Measurements from ENCODE around the gene MLKL.

Gene MLKL

GRCh38 chr16:74734361-74735161, 33.9 kb upstream of the MLKL start:
- no peaks in the 10 kb centered on the region for H4K20me1 ChIP-seq (ENCODE audit: insufficient read depth, low read length)
- H3K27me3 ChIP-seq (ENCODE audit: insufficient read depth, low read length): 0 out of 2 replicates have a peak, but pooled peaks cover 8% of the 10 kb centered on the region
- H3K9me2 ChIP-seq (ENCODE audit: low read depth, low read length): no peaks in the 10 kb centered on the region
- no peaks in the 10 kb centered on the region for H3K9me3 ChIP-seq (ENCODE audit: low read length)
- no peak overlapping the region for H3K4me3 ChIP-seq (ENCODE audit: low read depth, low read length, poor library complexity, severe bottlenecking)
- H3F3A ChIP-seq (ENCODE audit: insufficient read depth, low read length): no peaks in the 10 kb centered on the region
- H3K9ac ChIP-seq (ENCODE audit: low read length): no peak overlapping the region
- H3K4me2 ChIP-seq (ENCODE audit: low read length): no peak overlapping the region
- no peaks in the 10 kb centered on the region for H3K79me2 ChIP-seq (ENCODE audit: insufficient read depth, low read length)
- no peaks in the 10 kb centered on the region for H3K4me1 ChIP-seq (ENCODE audit: insufficient read depth, low read length, severe bottlenecking)
- no peaks in the 10 kb centered on the region for H3K36me3 ChIP-seq (ENCODE audit: insufficient read depth, low read length)
- no peak overlapping the region for H2AFZ ChIP-seq (ENCODE audit: low read length)
- no peak for TF ChIP-seq EZH2 (IDR thresholded peaks at IDR 0.05; ENCODE audit: borderline replicate concordance, low read length)
- TF ChIP-seq CTCF (IDR thresholded peaks at IDR 0.05; ENCODE audit: low read length): no peak
- H3K27ac ChIP-seq (ENCODE audit: low read depth, low read length, poor library complexity, severe bottlenecking): no peak overlapping the region

GRCh38 chr16:74732707-74733350, 32.2 kb upstream of the MLKL start:
- Histone ChIP-seq H3F3A (ENCODE audit: insufficient read depth, low read length) (no peaks in the 10 kb centered on the region), H3K27ac (ENCODE audit: low read depth, low read length, poor library complexity, severe bottlenecking) (no peak overlapping the region), H3K27me3 (ENCODE audit: insufficient read depth, low read length) (no peaks in the 10 kb centered on the region), H3K4me3 (ENCODE audit: low read depth, low read length, poor library complexity, severe bottlenecking) (no peak overlapping the region), H3K4me1 (ENCODE audit: insufficient read depth, low read length, severe bottlenecking) (no peaks in the 10 kb centered on the region), H3K9ac (ENCODE audit: low read length) (no peak overlapping the region), H3K9me2 (ENCODE audit: low read depth, low read length) (no peaks in the 10 kb centered on the region), H3K79me2 (ENCODE audit: insufficient read depth, low read length) (no peaks in the 10 kb centered on the region), H4K20me1 (ENCODE audit: insufficient read depth, low read length) (no peaks in the 10 kb centered on the region), H3K36me3 (ENCODE audit: insufficient read depth, low read length) (no peaks in the 10 kb centered on the region), H2AFZ (ENCODE audit: low read length) (no peak overlapping the region), H3K9me3 (ENCODE audit: low read length) (no peaks in the 10 kb centered on the region), H3K4me2 (ENCODE audit: low read length) (no peak overlapping the region)
- TF ChIP-seq EZH2 (IDR thresholded peaks at IDR 0.05; ENCODE audit: borderline replicate concordance, low read length) (no peak), CTCF (IDR thresholded peaks at IDR 0.05; ENCODE audit: low read length) (no peak)

DNA sequence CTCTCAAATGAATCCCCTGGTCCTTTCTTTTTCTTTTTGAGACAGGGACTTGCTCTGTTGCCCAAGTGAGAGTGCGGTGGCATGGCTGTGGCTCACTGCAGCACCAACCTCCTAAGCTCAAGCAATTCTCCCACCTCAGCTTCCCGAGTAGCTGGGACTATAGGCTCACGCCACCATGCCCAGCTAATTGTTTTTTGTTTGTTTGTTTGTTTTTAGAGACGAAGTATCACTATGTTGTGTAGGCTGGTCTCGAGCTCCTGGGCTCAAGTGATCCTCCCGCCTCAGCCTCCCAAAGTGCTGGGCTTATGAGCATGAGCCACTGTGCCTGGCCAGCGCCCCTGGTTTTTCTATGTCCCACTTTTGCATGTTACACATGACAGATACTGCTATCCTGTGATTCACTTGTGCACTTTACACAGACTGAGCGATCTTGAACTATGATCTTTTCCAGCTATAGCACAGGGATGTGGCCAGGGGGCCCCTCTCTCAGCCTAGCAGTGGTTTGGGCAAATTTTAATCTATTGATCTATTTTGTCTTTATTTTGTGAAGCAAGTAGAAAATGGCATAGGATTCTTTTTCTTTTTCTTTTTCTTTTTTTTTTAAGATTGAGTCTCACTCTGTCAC, 31.3 kb upstream of the MLKL start:
- H2AFZ ChIP-seq (ENCODE audit: low read length): no peak overlapping the region
- H3K4me3 ChIP-seq (ENCODE audit: low read depth, low read length, poor library complexity, severe bottlenecking): no peak overlapping the region
- H3K4me1 ChIP-seq (ENCODE audit: insufficient read depth, low read length, severe bottlenecking): no peaks in the 10 kb centered on the region
- no peak overlapping the region for H3K27ac ChIP-seq (ENCODE audit: low read depth, low read length, poor library complexity, severe bottlenecking)
- no peaks in the 10 kb centered on the region for H4K20me1 ChIP-seq (ENCODE audit: insufficient read depth, low read length)
- H3K9ac ChIP-seq (ENCODE audit: low read length): no peak overlapping the region
- H3K27me3 ChIP-seq (ENCODE audit: insufficient read depth, low read length): no peaks in the 10 kb centered on the region
- H3K9me3 ChIP-seq (ENCODE audit: low read length): no peaks in the 10 kb centered on the region
- H3K79me2 ChIP-seq (ENCODE audit: insufficient read depth, low read length): no peaks in the 10 kb centered on the region
- H3K9me2 ChIP-seq (ENCODE audit: low read depth, low read length): no peaks in the 10 kb centered on the region
- TF ChIP-seq CTCF (IDR thresholded peaks at IDR 0.05; ENCODE audit: low read length): no peak
- no peak for TF ChIP-seq EZH2 (IDR thresholded peaks at IDR 0.05; ENCODE audit: borderline replicate concordance, low read length)
- H3F3A ChIP-seq (ENCODE audit: insufficient read depth, low read length): no peaks in the 10 kb centered on the region
- H3K36me3 ChIP-seq (ENCODE audit: insufficient read depth, low read length): no peaks in the 10 kb centered on the region
- H3K4me2 ChIP-seq (ENCODE audit: low read length): no peak overlapping the region

All from OCI-LY1 (cell line).